Subcutaneous adipose tissue (tissue), 4 donors: ENCODE results near the gene CA14. TPM values are rescaled to one million over a fixed set of nuclear protein-coding genes. Genes with fewer than 3 reads are reported as not detected.

Experiments used
- CTCF ChIP-seq: fragments of 450-650 bp; IDR thresholded peaks from one replicate; pipeline ENCODE4 v1.5.1; 2016; ENCODE audit warnings: low read depth, mild to moderate bottlenecking, control low read depth, antibody characterized with exemption, moderate library complexity
- total RNA-seq, 4 donors: library from RNA; depleted of rRNA; stranded (reverse); fragments of >200 nt; gene quantifications; one replicate each; pipeline ENCODE4 v1.1.0, GENCODE V29; 2016

The CA14 gene
- total RNA-seq, 4 donors from 2014 or later = not detected

GRCh38 chr1:150268705-150269403 is 11.3 kb downstream of the CA14 start, which contains the start of gene APH1A:
Gene APH1A, minus strand, starts transcription at chr1:150269016. Its CDS starts 206 bp downstream, at chr1:150268810.
- TF ChIP-seq CTCF = no peak

GRCh38 chr1:150269451-150269850 is 11.9 kb downstream of the CA14 start:
- no peak for TF ChIP-seq CTCF

- TF ChIP-seq CTCF = no peak
These were observed 13.9 kb downstream of the CA14 start for GRCh38 chr1:150271291-150271959.

GRCh38 chr1:150273311-150273710 is 15.7 kb downstream of the CA14 start:
- TF ChIP-seq CTCF = no peak

- no peak for TF ChIP-seq CTCF
These were observed 22.6 kb downstream of the CA14 start for GRCh38 chr1:150280138-150280707.

- TF ChIP-seq CTCF = no peak
These were observed 23.7 kb downstream of the CA14 start for GRCh38 chr1:150281221-150281757.

- TF ChIP-seq CTCF = no peak
These were observed 24.4 kb downstream of the CA14 start, which contains the start of gene CIART for GRCh38 chr1:150281758-150282557. Gene CIART, plus strand, starts transcription at chr1:150282554. Its CDS starts 714 bp downstream, at chr1:150283268.
